ENCODE results near the gene CZIB.
"Not testable (repeated sequence)": the region's sequence is repeated elsewhere in the genome, so short reads cannot be mapped to it uniquely, and the experiment has no call there.

The CZIB gene

DNA sequence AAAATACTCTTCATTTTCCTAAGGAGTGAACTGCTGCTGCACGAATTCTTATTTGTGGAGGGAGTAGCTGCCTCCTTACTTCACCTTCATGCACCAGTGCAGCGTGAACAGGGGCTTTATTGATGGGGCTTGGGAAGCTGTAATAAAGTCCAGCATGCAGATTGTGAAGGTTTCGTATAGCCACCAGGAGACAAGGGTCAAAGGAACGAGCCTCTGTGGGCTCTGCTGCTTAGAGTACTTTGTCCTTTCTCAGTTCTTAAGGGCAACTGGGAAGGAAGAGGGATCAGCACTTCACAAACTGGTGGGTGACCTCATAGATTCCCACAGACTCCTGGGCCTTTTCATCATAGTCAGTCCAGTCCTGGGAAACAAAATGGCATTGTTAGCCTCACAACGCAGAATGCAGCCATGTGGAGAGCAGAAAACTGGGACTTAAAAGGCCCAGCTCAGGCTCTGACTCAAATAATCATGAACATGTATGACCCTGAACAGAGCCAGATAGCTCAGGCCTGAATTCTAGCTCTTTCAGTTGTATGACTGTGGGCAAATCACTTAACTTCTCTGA is 6.0 kb downstream of the CZIB start:
- no peak overlapping the region for H3K4me3 ChIP-seq (ENCODE audit: low read depth in 1 of 2, low read length in 1 of 2)
- peaks cover 15 to 16% of the 10 kb centered on the region in 2 experiments for H3K4me1 ChIP-seq (ENCODE audit: control insufficient read depth in 1 of 2, insufficient read depth in 1 of 2, low read depth in 1 of 2, low read length in 1 of 2)
- no peak overlapping the region for H3K27ac ChIP-seq
- TF ChIP-seq, protein P1, sequence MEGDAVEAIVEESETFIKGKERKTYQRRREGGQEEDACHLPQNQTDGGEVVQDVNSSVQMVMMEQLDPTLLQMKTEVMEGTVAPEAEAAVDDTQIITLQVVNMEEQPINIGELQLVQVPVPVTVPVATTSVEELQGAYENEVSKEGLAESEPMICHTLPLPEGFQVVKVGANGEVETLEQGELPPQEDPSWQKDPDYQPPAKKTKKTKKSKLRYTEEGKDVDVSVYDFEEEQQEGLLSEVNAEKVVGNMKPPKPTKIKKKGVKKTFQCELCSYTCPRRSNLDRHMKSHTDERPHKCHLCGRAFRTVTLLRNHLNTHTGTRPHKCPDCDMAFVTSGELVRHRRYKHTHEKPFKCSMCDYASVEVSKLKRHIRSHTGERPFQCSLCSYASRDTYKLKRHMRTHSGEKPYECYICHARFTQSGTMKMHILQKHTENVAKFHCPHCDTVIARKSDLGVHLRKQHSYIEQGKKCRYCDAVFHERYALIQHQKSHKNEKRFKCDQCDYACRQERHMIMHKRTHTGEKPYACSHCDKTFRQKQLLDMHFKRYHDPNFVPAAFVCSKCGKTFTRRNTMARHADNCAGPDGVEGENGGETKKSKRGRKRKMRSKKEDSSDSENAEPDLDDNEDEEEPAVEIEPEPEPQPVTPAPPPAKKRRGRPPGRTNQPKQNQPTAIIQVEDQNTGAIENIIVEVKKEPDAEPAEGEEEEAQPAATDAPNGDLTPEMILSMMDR (IDR thresholded peaks at IDR 0.05): no peak
- H3K9me3 ChIP-seq: no peaks in the 10 kb centered on the region
- no peaks in the 10 kb centered on the region for H3K27me3 ChIP-seq
- peaks cover 44% of the 10 kb centered on the region for H3K36me3 ChIP-seq

DNA sequence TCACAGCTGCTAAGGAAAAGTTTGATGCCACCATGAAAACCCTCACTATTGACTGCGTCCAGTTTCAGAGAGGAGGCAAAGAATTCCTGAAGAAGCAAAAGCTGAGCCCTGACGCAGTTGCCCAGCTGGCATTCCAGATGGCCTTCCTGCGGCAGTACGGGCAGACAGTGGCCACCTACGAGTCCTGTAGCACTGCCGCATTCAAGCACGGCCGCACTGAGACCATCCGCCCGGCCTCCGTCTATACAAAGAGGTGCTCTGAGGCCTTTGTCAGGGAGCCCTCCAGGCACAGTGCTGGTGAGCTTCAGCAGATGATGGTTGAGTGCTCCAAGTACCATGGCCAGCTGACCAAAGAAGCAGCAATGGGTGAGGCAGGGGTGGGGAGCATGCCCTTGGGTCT is 9.5 kb downstream of the CZIB start:
- TF ChIP-seq, protein P1 (IDR thresholded peaks at IDR 0.05): no peak
- Histone ChIP-seq H3K36me3 (peaks cover 67% of the 10 kb centered on the region), H3K4me1 (ENCODE audit: control insufficient read depth in 1 of 2, insufficient read depth in 1 of 2, low read depth in 1 of 2, low read length in 1 of 2) (peaks cover 3% of the 10 kb centered on the region in 2 experiments), H3K27me3 (no peaks in the 10 kb centered on the region), H3K4me3 (ENCODE audit: low read depth in 1 of 2, low read length in 1 of 2) (no peak overlapping the region), H3K9me3 (no peaks in the 10 kb centered on the region), H3K27ac (no peak overlapping the region)

DNA sequence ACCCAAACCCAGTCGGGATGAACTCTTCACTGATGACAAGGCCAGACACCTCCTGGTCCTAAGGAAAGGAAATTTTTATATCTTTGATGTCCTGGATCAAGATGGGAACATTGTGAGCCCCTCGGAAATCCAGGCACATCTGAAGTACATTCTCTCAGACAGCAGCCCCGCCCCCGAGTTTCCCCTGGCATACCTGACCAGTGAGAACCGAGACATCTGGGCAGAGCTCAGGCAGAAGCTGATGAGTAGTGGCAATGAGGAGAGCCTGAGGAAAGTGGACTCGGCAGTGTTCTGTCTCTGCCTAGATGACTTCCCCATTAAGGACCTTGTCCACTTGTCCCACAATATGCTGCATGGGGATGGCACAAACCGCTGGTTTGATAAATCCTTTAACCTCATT is 10.1 kb downstream of the CZIB start:
- TF ChIP-seq, protein P1 (IDR thresholded peaks at IDR 0.05): no peak
- peaks cover 71% of the 10 kb centered on the region for H3K36me3 ChIP-seq
- H3K27ac ChIP-seq: no peak overlapping the region
- no peaks in the 10 kb centered on the region for H3K4me1 ChIP-seq (ENCODE audit: control insufficient read depth in 1 of 2, insufficient read depth in 1 of 2, low read depth in 1 of 2, low read length in 1 of 2)
- H3K27me3 ChIP-seq: no peaks in the 10 kb centered on the region
- H3K9me3 ChIP-seq: no peaks in the 10 kb centered on the region
- no peak overlapping the region for H3K4me3 ChIP-seq (ENCODE audit: low read depth in 1 of 2, low read length in 1 of 2)

DNA sequence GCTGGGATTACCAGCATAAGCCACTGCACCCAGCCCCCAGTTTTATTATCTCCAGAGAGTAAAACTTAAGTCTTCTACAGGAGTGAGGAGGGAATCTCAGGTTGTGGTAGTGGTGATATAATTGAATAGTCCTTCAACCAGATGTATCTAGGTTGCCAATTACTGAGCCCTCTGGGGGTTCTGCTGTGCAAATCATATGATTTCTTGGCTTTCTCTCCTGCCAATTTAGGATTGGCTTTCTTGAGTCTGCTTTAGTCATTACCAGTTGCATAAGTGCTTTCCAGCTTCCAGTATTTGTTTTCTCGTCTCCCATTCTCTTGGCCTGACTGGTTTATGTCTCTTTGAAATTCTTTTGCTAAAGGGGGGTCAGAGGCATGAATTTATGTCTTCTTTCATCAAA is 12.7 kb downstream of the CZIB start:
- TF ChIP-seq, protein P1 (IDR thresholded peaks at IDR 0.05): no peak
- Histone ChIP-seq H3K27ac (no peak overlapping the region), H3K9me3 (no peaks in the 10 kb centered on the region), H3K36me3 (peaks cover 74% of the 10 kb centered on the region), H3K27me3 (no peaks in the 10 kb centered on the region), H3K4me3 (ENCODE audit: low read depth in 1 of 2, low read length in 1 of 2) (no peak overlapping the region), H3K4me1 (ENCODE audit: control insufficient read depth in 1 of 2, insufficient read depth in 1 of 2, low read depth in 1 of 2, low read length in 1 of 2) (no peaks in the 10 kb centered on the region)

DNA sequence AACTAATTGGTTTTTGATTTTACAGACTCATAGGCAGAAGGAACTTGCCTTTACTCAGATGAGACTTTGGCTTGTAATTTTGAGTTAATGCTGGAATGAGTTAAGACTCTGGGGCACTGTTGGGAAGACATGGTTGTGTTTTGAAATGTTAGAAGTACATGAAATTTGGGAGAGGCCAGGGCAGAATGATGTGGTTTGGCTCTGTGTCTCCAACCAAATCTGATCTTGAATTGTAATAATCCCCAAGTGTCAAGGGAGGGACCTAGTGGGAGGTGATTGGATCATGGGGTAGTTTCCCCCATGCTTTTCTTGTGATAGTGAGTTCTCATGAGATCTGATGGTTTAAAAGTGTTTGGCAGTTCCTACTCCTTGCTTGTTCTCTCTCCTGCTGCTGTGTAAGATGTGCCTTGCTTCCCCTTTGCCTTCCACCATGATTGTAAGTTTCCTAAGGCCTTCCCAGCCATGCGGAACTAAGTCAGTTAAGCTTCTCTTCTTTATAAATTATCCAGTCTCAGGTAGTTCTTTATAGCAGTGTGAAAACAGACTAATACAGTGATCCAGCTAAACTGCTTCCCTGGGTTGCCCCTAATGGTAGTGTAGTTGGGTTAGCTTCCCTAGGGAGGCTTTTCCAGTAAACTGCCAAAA is 13.6 kb downstream of the CZIB start:
- Histone ChIP-seq H3K4me3 (ENCODE audit: low read depth in 1 of 2, low read length in 1 of 2) (no peak overlapping the region), H3K9me3 (no peaks in the 10 kb centered on the region), H3K27ac (no peak overlapping the region), H3K27me3 (no peaks in the 10 kb centered on the region), H3K36me3 (peaks cover 76% of the 10 kb centered on the region), H3K4me1 (ENCODE audit: control insufficient read depth in 1 of 2, insufficient read depth in 1 of 2, low read depth in 1 of 2, low read length in 1 of 2) (no peaks in the 10 kb centered on the region)
- TF ChIP-seq, protein P1 (IDR thresholded peaks at IDR 0.05): no peak

DNA sequence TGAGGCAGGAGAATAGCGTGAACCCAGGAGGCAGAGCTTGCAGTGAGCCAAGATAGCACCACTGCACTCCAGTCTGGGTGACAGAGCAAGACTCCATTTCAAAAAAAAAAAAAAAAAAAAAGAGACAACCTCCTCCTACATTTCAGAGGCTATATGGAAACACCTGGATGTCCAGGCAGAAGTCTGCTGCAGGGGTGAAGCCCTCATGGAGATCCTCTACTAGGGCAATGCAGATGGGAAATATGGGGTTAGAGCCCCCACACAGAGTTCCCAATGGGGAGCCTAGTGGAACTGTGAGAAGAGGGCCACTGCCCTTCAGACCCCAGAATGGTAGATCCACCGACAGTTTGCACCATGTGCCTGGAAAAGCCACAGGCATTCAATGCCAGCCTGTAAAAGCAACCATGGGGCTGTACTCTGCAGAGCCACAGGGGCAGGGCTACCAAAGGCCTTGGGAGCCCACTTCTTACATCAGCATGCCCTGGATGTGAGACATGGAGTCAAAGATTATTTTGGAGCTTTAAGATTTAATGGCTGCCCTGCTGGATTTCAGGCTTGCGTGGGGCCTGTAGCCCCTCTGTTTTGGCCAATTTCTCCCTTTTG is 14.2 kb downstream of the CZIB start:
- H3K36me3 ChIP-seq: peaks cover 81% of the 10 kb centered on the region
- H3K4me1 ChIP-seq (ENCODE audit: control insufficient read depth in 1 of 2, insufficient read depth in 1 of 2, low read depth in 1 of 2, low read length in 1 of 2); H3K9me3 ChIP-seq; H3K4me3 ChIP-seq (ENCODE audit: low read depth in 1 of 2, low read length in 1 of 2); H3K27ac ChIP-seq; H3K27me3 ChIP-seq: not testable (repeated sequence)

DNA sequence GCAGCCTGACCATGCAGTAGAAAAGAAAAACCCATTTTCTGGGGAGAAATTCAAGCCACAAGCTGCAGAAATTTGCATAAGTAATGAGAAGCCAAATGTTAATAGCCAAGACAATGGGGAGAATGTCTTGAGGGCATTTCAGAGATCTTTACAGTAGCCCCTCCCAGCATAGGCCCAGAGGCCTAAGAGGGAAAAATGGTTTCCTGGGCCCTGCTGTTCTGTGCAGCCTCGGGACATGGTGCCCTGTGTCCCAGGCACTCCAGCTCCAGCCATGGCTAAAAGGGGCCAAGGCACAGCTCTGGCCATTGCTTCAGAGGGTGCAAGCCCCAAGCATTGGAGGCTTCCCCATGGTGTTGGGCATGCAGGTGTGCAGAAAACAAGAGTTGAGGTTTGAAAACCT is 14.9 kb downstream of the CZIB start:
- not testable (repeated sequence) for H3K4me1 ChIP-seq (ENCODE audit: control insufficient read depth in 1 of 2, insufficient read depth in 1 of 2, low read depth in 1 of 2, low read length in 1 of 2); H3K27me3 ChIP-seq; H3K27ac ChIP-seq; H3K4me3 ChIP-seq (ENCODE audit: low read depth in 1 of 2, low read length in 1 of 2); H3K9me3 ChIP-seq
- peaks cover 81% of the 10 kb centered on the region for H3K36me3 ChIP-seq

All from neutrophil (primary cell).